Islet precursor cell (in vitro differentiated cells): ENCODE measurements around the gene KIF3A.

Experiments used
- DNase-seq: peaks from one replicate; pipeline ENCODE4 v3.0.0-alpha.2; 2018

The KIF3A gene

DNA sequence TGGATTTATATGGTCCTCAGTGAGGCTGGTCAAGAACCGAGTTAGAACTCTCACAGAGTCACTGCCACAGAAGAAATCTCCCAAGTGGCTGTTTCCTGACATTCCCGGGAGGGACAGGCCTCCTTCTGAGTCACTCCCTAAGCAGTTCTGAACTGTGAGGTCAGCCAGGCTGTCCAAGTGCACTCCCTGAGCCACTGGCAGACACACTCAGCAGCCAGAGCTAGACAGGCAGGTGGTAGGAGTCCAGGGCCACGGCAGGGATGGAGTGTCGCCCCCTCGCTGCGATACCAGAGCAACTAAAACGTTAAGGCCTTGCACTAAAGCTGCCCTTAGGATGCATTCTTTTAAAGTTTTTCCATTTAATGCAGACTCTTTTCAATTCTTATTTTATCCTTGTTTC is 60.2 kb downstream of the KIF3A start:
- DNase-seq = peak; percentile 98

DNA sequence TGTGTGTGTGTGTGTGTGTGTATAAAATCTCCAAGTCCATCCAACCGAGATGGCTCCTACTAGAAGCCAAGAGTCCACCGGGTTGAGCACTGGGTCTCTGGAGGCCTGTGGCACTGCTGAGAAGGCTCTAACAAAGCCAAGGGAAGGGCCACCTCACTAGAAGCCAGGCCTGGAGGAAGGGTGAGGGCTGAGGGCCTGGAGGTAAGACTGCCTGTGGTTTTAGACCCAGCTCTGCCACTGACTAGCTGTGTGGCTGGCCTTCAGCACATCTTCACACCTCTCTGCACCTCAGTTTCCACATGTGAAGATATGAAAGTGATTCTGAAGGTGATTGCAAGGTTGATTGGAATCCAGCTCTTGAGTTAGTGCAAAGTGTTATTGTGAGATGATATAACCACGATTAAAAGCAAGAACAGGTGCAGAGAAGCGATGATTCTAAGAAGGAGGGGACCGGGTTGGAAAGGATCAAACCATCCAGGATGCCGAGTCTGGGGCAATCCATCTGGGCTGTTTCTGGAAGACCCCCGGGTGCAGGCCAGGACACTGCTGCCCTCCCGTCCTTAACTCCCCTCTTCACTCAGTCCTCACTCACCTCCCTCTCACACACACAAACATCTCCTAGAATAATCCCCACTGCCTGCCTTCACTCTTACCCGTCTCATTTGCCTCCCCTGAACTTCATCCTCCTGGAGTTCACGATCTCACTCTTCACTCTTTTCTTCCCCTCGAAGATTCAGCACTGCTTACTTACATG is 61.2 kb downstream of the KIF3A start:
- DNase-seq = no peak

DNA sequence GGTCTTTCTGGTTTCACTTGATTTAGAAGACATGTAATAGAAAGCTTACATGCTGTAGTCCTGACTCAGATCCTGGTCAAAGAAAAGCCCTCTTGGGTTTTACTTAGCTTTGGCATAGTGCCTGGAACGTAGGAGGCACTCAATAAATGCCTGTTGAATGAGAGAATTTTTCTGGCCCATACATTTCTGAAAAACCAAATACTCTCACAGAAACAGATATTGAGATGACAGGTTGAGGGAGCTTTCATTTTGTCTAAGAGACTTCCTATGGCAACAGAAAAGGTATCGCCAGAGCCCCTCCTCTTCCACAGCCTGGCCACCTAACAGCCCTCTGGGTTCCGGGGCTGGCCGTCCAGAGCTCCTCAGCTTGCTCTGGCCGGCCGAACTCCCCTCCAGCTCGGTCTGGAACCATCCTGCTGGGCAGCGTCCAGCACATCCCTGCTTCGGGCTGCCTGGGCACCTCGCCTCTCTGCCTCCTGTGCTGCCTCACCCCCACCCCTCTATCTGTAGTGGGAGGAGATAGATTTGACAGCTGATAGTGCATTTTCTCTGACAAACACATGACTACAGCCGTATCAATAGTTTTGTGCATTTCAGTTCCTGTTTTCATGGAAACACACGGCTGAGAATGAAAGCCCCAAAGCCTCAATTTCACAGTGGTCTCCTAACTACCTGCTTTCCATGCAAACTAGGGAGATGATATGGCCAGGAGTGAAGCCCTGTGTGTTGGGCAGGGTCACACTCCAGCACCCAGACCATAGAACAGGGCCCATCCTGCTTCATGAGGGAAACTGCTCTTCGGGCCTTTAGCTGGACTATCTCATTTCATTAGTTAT is 62.5 kb downstream of the KIF3A start:
- DNase-seq = no peak

GRCh38 chr5:132673939-132674630 is 63.3 kb downstream of the KIF3A start, which contains the start of gene IL4:
Gene IL4, plus strand, starts transcription at chr5:132673989. Its CDS starts 62 bp downstream, at chr5:132674051.
- no peak for DNase-seq

- no peak for DNase-seq
These were observed 63.9 kb downstream of the KIF3A start for GRCh38 chr5:132673488-132673887.

GRCh38 chr5:132671000-132671399 is 66.3 kb downstream of the KIF3A start:
- DNase-seq = no peak

DNA sequence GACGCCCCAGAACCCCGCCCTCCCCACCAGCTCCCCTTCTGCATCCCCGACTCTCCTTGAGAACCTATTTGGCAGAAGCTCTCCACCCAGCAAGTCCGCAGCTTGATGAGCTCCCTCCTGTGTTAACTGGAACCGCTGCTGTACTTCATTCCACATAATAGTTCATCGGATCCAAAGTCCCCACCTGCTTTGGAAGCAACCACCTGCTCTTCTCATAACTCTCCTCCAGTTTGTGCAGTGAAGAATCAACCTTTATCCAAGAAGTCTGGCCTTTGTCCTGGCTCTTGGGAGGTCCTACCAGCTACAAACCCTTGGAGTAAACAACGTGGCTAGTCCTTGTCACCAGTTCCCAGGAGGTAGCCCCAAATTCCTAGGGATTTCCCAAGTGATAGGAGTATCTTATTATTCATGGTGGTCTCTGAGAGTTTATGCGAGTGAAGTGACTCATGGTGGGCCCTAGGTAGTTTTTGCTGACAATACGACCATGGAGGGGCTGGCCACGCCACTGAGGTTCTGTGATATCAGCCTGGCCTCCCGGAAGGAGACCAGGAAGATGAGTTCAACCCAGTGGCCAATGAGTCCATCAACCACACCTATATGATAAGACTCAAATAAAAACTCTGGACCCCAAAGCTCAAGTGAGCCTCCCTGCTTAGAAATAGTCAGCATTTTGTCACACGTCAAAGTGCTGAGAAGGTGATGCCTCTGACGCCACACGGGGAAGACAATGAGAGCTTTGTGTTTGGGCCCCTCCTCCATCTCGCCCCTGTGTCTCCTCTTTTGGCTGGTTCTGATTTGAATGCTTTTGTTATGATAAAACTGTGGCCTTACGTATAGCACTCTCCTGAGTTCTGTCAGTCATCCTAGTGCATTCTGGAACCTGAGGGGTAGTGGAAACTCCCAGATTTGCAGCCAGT is 67.1 kb downstream of the KIF3A start:
- DNase-seq = no peak

- no peak for DNase-seq
These were observed 67.9 kb downstream of the KIF3A start for GRCh38 chr5:132669455-132669820.

DNA sequence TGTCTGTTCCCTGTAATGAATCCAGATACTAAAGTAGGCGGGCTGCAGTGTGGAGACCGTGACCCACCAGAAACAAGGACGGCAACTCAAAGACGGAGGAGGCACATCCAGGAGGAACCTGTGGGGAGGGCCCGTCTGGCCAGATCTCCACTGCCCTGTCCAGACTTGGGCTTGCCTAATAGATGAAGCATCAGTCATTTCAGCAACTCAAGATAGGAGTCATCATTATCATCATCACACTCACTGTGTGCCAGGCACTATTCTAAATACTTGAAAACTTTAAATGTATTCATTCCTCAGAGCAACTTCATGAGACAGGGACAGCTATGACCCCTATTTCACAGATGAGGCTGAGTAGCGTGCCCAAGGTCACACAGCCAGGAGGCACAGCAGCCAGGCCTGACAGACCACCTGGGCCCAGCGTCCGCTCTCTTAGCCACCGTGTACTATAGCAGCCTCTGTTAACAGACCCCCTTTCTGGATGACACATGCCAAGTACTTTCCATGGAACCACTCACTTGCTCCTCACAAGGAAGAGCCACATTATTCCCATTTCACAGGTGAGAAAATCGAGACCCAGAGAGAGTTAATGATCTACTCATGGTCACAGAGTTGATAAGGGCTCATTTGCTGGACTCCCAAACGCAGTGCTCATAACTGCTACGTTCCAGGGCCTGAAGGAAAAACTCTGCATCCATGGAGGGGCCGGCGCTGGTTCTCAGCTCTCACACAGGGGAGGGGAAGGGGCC is 68.5 kb downstream of the KIF3A start:
- DNase-seq = no peak

GRCh38 chr5:132667761-132668705 is 69.3 kb downstream of the KIF3A start:
- peak; percentile 73 for DNase-seq

DNA sequence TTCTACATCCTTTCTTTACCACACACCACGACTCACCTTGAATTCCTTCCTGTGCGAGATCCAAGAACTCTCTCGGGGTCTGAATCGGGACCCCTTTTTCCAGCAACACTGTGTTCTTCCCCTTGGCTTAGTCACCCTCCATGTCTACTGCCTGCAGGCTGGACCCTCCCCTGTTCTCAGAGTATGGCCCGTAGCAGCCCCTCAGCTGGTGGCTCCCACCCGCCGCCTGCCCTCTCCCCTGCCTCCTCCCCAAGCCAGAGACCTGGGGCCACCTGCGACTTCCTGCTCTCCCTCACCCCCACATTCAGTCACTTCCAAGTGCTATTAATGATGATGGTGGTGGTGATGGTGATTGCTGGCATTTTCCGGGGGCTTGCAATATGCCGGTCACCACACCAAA is 70.0 kb downstream of the KIF3A start:
- no peak for DNase-seq

DNA sequence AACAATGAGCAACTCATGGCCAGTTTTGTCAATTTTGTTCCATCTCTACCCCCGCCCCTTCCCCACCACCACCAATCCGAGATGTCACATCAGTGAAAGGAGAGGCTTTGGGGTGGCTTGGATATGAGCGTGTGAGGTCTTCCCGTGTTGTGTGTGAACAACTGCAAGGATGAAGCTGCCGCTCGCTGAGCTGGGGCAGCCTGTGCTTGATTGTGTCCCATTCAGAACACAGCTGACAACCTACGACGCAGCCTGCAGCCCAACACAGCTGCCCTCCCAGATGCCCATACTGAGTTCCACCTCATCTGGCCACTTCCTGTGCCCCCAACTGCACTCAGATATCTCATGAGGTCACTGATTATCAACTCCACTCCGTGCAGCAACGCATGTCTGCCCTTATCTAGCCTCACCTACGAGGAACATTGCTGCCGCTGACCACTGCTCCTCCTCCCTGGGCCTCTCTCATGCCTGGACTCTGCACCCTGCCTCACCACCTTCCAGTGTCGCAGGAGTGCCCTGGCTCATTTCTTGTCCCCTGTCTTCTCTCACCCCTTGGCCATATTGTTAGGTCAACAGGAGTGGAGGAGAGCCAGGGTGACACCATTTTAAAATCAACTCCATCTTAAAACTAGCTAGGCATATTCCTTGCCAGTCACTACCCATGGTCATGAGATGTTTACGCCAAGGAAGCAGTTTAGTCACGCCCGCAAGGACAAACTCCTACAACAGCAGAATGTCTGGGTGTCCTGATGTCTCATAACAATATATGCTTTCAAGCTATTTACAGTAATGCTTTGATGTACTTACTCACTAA is 70.8 kb downstream of the KIF3A start:
- no peak for DNase-seq

DNA sequence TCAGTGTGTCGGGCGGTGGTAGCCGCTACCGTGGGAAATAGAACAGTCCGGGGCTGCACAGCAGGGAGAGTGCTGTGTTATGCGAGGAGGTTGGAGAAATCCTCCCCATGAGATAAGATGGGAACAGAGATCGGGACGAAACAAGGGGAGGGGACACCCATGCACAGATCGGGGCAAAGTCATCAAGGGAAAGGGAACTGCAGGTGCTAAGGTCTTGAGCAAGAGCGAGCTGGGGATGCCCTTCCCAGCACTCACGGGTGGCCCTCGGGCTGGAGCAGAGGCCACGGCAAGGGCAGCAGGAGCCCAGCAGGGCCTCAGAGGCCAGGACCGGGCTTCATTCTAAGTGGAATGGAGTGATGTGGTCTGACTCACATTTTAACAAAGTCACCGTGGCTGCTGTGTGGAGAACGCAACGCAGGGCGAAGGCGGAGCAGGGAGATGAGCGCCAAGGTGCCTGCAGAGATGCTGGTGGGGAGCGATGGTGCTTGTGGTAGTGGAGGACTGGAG is 71.7 kb downstream of the KIF3A start:
- no peak for DNase-seq

- DNase-seq = no peak
These were observed 72.6 kb downstream of the KIF3A start for GRCh38 chr5:132664696-132665209.

DNA sequence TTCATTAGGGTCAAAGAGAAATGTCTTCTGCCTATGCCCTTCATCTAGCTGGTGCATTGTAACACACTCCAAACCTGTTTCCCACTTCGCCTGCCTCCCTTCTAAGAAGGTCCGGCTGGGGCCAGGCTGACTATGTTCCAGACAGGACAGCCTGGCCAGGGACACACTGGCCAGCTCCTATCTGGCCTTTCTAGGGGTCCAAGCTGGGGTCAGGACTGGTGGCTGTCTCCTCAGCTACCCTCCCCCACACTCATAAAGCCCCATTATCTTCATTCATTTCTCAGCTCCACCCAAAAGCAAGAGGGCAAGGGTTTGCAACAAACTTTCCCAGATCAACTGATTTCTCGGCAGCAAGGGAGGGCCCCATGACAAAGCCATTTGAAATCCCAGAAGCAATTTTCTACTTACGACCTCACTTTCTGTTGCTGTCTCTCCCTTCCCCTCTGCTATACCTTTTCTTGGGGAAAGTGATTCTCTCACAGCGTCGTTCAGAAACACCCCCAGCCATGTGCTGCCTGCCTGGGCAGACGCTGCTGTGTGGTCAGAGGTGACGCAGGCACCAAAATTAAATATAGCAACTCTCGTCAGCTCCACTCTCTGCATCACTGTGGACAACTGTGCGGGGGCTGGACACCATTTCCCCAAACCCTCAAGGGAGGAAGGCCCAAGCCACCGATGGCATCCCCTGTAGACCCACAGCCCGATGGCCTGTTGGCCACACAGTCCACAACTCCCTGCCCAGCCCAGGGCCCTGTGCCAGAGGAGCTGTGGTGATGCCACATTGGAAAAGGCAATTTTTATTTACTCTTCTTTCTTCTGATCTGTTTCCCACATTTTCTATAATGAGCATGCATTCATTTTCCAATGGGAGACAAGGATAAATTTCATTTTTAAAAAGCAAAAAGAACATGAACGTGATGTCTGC is 73.3 kb downstream of the KIF3A start:
- DNase-seq = no peak

DNA sequence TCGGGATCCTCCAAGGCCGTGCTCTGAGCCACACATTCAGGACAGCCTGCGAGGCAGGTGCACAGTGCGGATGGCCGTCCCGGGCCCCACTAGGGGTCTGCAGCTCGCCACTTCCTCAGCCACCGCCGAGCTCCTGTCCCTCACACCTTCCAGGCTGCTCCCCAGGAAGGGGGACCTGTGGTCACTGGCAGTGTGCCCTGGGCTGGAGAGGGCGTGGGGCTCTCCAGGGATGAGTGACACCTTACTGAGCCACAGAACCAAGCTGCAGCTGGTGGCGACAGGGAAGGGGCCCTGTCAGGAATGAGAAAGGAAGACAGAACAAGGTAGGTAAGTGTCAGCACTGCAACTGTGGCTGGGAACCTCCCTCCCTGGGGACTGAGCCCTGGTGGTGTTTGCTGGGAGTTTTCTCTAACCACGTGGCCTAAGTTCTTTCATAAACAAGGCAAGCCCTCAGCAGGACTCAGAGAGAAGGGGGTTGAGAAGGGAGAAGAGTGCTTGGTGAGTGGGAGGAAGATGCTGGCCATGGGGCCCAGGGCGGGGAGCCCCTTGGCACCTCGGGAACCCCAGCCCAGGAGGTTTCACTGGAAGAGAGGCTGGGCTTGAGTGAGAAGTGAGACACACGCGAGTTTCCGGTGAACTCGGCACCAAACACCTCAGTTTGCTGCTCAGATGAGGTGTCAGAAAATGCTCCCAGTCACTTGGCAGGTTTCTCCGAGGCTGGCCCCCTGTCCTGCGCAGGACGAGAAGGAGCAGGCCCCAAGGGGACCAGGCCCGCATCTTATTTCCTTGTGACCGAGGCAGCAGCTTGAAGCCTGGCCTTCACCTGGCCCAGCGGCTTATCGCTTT is 74.2 kb downstream of the KIF3A start:
- no peak for DNase-seq

DNA sequence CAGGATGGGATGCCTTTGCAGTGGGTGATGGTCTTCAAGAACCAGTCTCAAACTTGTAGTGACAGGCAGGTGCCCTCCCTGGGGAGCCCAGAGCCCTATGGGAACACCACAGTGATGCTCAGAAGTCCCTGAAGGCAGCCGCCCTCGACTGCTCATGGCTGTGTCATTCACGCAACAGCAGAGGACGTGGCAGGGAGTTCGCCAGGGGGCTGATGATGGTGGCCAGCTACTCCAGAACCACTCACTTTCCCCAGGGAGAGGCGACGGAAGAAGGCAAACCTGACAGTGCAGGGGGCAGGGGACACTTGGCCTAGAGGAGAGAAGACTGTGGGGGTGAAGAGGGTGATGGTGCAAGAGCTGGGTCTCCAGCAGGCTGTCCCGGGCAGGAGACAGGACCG is 75.3 kb downstream of the KIF3A start:
- DNase-seq = no peak
